Mesangial cell (primary cell): ENCODE measurements around the gene ARHGEF3. TPM values are rescaled to one million over a fixed set of nuclear protein-coding genes. Genes with fewer than 3 reads are reported as not detected.

Experiments used
- total RNA-seq: library from RNA; depleted of rRNA; stranded (reverse); fragments of >200 nt; gene quantifications from 2 replicates; pipeline ENCODE4 v1.2.3, GENCODE V29; 2015

Gene ARHGEF3
- 3.7 and 11.9 TPM in 2 replicates for total RNA-seq

DNA sequence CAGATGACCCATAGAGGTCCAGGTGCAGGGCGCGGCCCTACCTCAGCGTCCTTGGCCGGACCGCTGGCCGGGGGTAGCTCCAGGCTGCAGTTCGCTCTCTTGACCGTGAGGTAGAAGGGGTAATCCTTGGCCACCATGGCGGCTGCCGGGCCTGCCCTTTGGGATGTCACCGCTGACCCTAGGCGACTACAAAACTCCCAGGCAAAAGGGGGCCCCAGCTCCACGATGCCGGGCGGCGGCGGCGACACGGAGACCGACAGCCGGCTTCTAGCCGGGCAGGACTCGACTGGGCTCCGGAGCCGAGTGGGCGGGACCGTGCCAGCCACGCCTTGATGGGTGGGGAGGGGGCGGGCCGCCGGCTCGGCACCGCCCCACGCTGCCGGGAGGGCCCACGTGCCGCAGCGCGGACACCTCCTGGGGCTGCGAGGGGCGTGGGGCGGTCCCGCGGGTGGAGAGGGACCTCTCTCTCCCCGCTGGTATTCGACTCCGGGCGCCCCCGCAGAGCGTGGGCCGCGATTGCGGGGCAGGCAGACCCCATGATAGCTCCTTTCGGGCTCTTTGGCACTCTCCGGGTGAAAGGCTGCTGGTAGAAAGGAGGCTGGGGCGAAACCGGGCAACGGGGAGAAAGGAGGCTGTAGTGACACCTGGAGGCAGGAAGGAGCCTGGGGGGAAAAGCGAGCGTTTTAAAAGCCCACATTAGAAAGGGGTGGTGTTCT is at the start of gene ARHGEF3:
ARHGEF3 (minus strand) TSS at position 288 of the 716 bp plus-strand sequence; CDS start at position 137, 151 bp downstream.

GRCh38 chr3:56683122-56683817 is 118.5 kb downstream of the ARHGEF3 start, which contains the start of gene TASOR:
Gene TASOR (minus strand): TSS chr3:56683265. CDS start chr3:56683006, 259 bp downstream.

Other genes starting within 250 kb of the ARHGEF3 start
- 2.3 and 4.6 TPM in 2 replicates for gene CCDC66, start 244.8 kb downstream of the ARHGEF3 start, total RNA-seq
- 31.4 and 37.8 TPM in 2 replicates for gene TASOR, start 118.7 kb downstream of the ARHGEF3 start, total RNA-seq